BLaER1 (cell line): ENCODE results near the gene WIPF3.

Experiments used
- H3K27ac ChIP-seq: shearing (Covaris generic); formaldehyde crosslinking; 2 replicates; pipeline ENCODE4 v1.8.1; 2022
- H3K27me3 ChIP-seq: shearing (Covaris generic); formaldehyde crosslinking; 2 replicates; pipeline ENCODE4 v1.8.1; 2022
- H3K36me3 ChIP-seq: shearing (Covaris generic); formaldehyde crosslinking; 2 replicates; pipeline ENCODE4 v1.8.1; 2022
- H3K4me1 ChIP-seq: shearing (Covaris generic); formaldehyde crosslinking; 2 replicates; pipeline ENCODE4 v1.8.1; 2022
- H3K4me2 ChIP-seq: shearing (Covaris generic); formaldehyde crosslinking; 2 replicates; pipeline ENCODE4 v1.8.1; 2022
- H3K4me3 ChIP-seq: shearing (Covaris generic); formaldehyde crosslinking; 2 replicates; pipeline ENCODE4 v1.8.1; 2022
- H3K9ac ChIP-seq: shearing (Covaris generic); formaldehyde crosslinking; 2 replicates; pipeline ENCODE4 v1.8.1; 2022
- H3K9me3 ChIP-seq: shearing (Covaris generic); formaldehyde crosslinking; 2 replicates; pipeline ENCODE4 v1.8.1; 2022
- H4K20me1 ChIP-seq: shearing (Covaris generic); formaldehyde crosslinking; 2 replicates; pipeline ENCODE4 v1.8.1; 2022
- Cebpa-rat ChIP-seq: shearing (Covaris generic); IDR thresholded peaks from 2 replicates; pipeline ENCODE4 v1.8.1; 2022

Gene WIPF3

DNA sequence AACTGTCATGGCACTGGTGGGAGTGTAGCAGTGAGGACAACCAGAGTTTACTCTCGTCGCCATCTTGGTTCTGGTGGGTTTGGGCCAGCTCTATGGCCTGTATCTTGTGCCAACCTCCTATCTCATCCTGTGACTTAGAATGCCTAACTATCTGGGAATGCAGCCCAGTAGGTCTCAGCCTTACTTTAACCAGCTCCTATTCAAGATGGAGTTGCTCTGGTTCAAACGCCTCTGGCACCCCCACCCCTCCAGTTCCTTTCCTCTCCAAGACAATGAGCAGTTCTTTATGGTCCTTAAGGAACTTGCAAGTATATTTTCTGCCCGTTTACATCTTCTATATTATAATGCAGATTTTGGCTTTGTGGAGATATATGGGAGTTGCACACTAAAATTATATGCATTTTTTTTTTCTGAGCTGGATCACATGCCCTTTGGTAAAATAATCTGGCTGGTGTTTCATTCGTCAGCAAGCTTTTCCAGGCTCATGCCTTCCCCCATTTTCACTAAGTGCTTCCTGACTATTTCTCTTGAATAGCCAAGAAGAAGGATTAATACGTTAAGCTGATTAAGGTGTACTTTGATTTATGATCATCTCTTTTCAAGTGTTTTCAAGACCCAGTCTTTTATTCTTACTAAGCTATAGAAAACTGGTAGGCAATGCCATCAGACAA lies 11.2 kb upstream of the WIPF3 start:
- Histone ChIP-seq H3K9ac (no peak overlapping the region), H3K27me3 (no peaks in the 10 kb centered on the region), H3K4me2 (no peak overlapping the region), H3K9me3 (no peaks in the 10 kb centered on the region), H3K4me3 (no peak overlapping the region), H3K4me1 (no peaks in the 10 kb centered on the region), H3K27ac (no peak overlapping the region), H3K36me3 (no peaks in the 10 kb centered on the region), H4K20me1 (no peaks in the 10 kb centered on the region)
- TF ChIP-seq Cebpa-rat: no peak

DNA sequence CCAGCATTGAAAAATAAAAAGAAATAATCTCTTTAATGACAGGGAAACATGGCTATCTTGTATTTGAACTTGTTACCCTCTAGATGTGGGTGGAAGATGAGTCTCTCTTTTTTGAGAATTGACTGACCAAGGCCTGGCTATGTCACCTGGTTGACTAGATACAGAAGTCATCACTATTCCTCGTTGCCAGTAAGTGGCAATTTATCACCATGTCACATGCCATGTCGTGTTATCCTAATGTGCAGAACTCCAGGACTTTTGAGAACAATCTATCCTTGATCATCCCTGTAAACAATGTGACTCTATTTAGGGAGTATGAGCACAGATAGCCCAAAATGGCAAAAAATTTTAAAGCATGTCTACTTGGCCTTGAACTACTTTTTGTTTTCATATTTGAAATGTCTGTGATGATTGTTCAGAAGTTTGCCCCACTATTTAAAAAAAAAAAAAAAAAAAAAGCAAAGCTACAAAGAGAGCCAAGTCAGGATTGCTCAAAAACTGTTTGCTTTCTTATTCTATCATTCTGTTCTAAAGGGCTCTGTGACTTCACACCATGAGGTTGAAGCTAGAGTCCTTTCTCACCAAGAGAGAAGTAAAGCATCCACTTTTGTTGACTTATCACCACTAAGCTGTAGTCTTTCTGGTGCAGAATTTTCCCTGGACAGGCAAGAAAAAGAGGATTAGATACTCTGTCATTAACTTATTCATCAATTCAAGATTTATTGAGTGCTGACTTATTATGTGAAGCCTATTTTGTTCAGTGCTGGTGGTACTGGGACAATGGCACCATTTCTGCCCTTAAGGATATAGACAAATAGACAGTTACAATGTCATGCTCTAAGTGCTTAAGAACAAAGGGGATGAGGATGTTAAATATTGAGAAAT lies 10.4 kb upstream of the WIPF3 start:
- no peak for TF ChIP-seq Cebpa-rat
- H3K9me3 ChIP-seq: no peaks in the 10 kb centered on the region
- H3K9ac ChIP-seq: no peak overlapping the region
- no peak overlapping the region for H3K4me3 ChIP-seq
- H3K4me2 ChIP-seq: no peak overlapping the region
- no peaks in the 10 kb centered on the region for H3K27me3 ChIP-seq
- no peaks in the 10 kb centered on the region for H3K4me1 ChIP-seq
- no peaks in the 10 kb centered on the region for H3K36me3 ChIP-seq
- no peaks in the 10 kb centered on the region for H4K20me1 ChIP-seq
- no peak overlapping the region for H3K27ac ChIP-seq

DNA sequence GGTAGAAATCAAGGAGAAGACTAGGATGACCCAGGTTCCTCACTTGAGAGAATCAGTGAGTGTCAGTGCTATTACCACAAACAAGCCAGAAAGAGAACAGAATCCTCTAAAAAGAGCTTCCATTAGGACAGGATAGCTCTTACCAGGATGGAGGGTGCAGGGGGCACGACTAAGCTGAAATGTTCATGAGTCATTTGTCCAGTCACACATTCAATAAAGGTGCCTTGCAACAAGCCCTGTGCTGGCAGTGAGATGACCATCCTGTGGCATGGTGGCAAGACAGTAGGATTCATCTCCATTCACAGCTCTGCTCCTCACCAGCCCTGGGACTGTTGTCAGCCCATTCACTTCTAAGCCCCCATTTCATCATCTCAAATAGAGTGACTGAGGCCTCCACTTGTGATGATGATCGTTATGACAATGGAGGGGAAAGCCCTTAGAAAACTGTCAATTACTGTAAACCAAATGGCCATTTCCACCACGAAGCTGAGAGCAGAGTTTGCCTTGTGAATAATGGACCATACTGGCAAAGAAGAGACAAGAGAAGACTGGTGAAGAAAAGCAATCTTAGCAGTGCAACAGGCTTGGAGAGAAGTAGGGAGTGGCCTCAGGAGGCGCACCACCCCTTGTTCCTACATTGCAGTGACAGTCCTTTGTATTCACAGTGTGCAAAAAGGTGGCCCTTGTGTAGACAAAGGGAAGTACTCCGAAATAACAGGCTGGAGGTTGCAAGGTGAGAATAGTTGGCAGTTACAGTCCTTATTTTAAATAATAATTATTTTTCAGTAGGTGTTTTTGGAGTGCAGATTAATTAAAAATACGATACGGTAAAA lies 9.0 kb upstream of the WIPF3 start:
- Histone ChIP-seq H4K20me1 (no peaks in the 10 kb centered on the region), H3K4me1 (no peaks in the 10 kb centered on the region), H3K27ac (no peak overlapping the region), H3K27me3 (no peaks in the 10 kb centered on the region), H3K4me3 (no peak overlapping the region), H3K9me3 (no peaks in the 10 kb centered on the region), H3K36me3 (no peaks in the 10 kb centered on the region), H3K4me2 (no peak overlapping the region), H3K9ac (no peak overlapping the region)
- no peak for TF ChIP-seq Cebpa-rat

- no peak for TF ChIP-seq Cebpa-rat
- H3K4me3 ChIP-seq: no peak overlapping the region
- H3K36me3 ChIP-seq: no peaks in the 10 kb centered on the region
- no peak overlapping the region for H3K27ac ChIP-seq
- H3K4me1 ChIP-seq: no peaks in the 10 kb centered on the region
- no peak overlapping the region for H3K9ac ChIP-seq
- H3K9me3 ChIP-seq: no peaks in the 10 kb centered on the region
- no peaks in the 10 kb centered on the region for H3K27me3 ChIP-seq
- no peaks in the 10 kb centered on the region for H4K20me1 ChIP-seq
- H3K4me2 ChIP-seq: no peak overlapping the region
Observed at GRCh38 chr7:29798422-29798821, 7.9 kb upstream of the WIPF3 start.

DNA sequence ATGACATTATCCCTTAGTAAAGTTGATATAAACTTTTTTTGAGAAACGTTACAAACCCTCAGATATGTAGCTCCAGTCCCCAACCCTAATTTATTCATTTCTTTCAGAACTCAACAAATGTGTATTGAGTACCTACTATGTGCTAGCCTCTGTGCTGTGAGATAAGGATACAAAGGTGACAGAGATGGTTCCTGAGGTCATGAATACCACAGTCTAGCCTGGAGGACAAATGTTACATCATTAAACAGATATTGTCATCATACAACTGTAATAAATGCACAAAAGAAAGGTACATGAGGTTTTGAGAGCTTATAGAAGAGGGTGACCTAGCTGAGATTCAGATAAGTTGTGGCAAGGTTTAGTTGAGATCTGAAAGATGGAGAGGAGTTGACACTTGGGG lies 4.4 kb upstream of the WIPF3 start:
- H3K27ac ChIP-seq: no peak overlapping the region
- no peak overlapping the region for H3K4me2 ChIP-seq
- H3K4me3 ChIP-seq: no peak overlapping the region
- H3K9ac ChIP-seq: no peak overlapping the region
- peaks cover 24% of the 10 kb centered on the region for H3K27me3 ChIP-seq
- no peak for TF ChIP-seq Cebpa-rat
- H3K9me3 ChIP-seq: peaks cover 15% of the 10 kb centered on the region
- H3K4me1 ChIP-seq: no peaks in the 10 kb centered on the region
- no peaks in the 10 kb centered on the region for H3K36me3 ChIP-seq
- H4K20me1 ChIP-seq: no peaks in the 10 kb centered on the region

- Histone ChIP-seq H3K36me3 (no peaks in the 10 kb centered on the region), H3K27me3 (peaks cover 42% of the 10 kb centered on the region), H3K9me3 (peaks cover 22% of the 10 kb centered on the region), H4K20me1 (no peaks in the 10 kb centered on the region), H3K9ac (no peak overlapping the region), H3K27ac (no peak overlapping the region), H3K4me1 (0 out of 2 replicates have a peak, but pooled peaks cover 6% of the 10 kb centered on the region), H3K4me2 (no peak overlapping the region), H3K4me3 (no peak overlapping the region)
- TF ChIP-seq Cebpa-rat: no peak
Observed at GRCh38 chr7:29805031-29805430, 1.3 kb upstream of the WIPF3 start.

- Histone ChIP-seq H4K20me1 (no peaks in the 10 kb centered on the region), H3K36me3 (no peaks in the 10 kb centered on the region), H3K9me3 (peaks cover 22% of the 10 kb centered on the region), H3K4me3 (no peak overlapping the region), H3K4me1 (0 out of 2 replicates have a peak, but pooled peaks cover 6% of the 10 kb centered on the region), H3K4me2 (no peak overlapping the region), H3K27ac (no peak overlapping the region), H3K27me3 (peaks cover 42% of the 10 kb centered on the region), H3K9ac (no peak overlapping the region)
- TF ChIP-seq Cebpa-rat: no peak
Observed at GRCh38 chr7:29805886-29806207, 461 bp upstream of the WIPF3 start.

GRCh38 chr7:29806995-29807841 lies 910 bp downstream of the WIPF3 start:
- H3K4me1 ChIP-seq: 0 out of 2 replicates have a peak, but pooled peaks cover 6% of the 10 kb centered on the region
- no peak overlapping the region for H3K27ac ChIP-seq
- H3K36me3 ChIP-seq: no peaks in the 10 kb centered on the region
- peak overlapping the region; percentile 38 for H3K4me3 ChIP-seq
- TF ChIP-seq Cebpa-rat: no peak
- H3K27me3 ChIP-seq: peaks cover 42% of the 10 kb centered on the region
- peaks cover 22% of the 10 kb centered on the region for H3K9me3 ChIP-seq
- no peaks in the 10 kb centered on the region for H4K20me1 ChIP-seq
- H3K4me2 ChIP-seq: no peak overlapping the region
- no peak overlapping the region for H3K9ac ChIP-seq
